H1 (cell line): ENCODE data around the gene SPRR2F. TPM values are rescaled to one million over a fixed set of nuclear protein-coding genes. Genes with fewer than 3 reads are reported as not detected.

Experiments
- CTCF ChIA-PET: fragments of 300-600 bp; sonication (Branson Sonifier 250); formaldehyde crosslinking; loops from one replicate; lab custom pipeline; 2021; ENCODE audit not compliant: partially characterized antibody; lab: Charles Lee
- POLR2A ChIA-PET: fragments of 300-600 bp; sonication (Branson Sonifier 250); formaldehyde crosslinking; loops from one replicate; lab custom pipeline; 2021; ENCODE audit warnings: inconsistent platforms; ENCODE audit not compliant: partially characterized antibody; lab: Charles Lee
- DNase-seq, 2 experiments: peaks; one replicate each; pipeline versions ENCODE4 v3.0.0 to v3.0.0-alpha.2; 2010 to 2022; ENCODE audit warnings: low spot score in 2 of 2, low read depth in 1 of 2, mixed read lengths in 1 of 2
- FAIRE-seq: peaks from 2 replicates; lab custom pipeline; 2011; peaks lifted over from hg19 to GRCh38; lab: Jason Lieb, UNC
- H2AFZ ChIP-seq: 2 replicates; pipeline ENCODE4 v1.8.1; 2012; ENCODE audit warnings: low read length, inconsistent platforms
- H2AK5ac ChIP-seq: 2 replicates; pipeline ENCODE4 v1.6.1; 2013; ENCODE audit warnings: low read depth, low read length
- H2BK120ac ChIP-seq: replicated peaks from 2 replicates; pipeline ENCODE3; 2013; ENCODE audit warnings: low read depth, low read length, inconsistent platforms
- H2BK12ac ChIP-seq: 2 replicates; pipeline ENCODE4 v1.6.1; 2013; ENCODE audit warnings: low read depth, low read length
- H2BK15ac ChIP-seq: 2 replicates; pipeline ENCODE4 v1.6.1; 2013; ENCODE audit warnings: low read length
- H2BK20ac ChIP-seq: 2 replicates; pipeline ENCODE4 v1.6.1; 2013; ENCODE audit warnings: low read length
- H2BK5ac ChIP-seq: 2 replicates; pipeline ENCODE4 v1.6.1; 2013; ENCODE audit warnings: low read depth, low read length
- H3K14ac ChIP-seq: 2 replicates; pipeline ENCODE4 v1.6.1; 2013; ENCODE audit warnings: inconsistent platforms; ENCODE audit not compliant: insufficient read length
- H3K18ac ChIP-seq: 2 replicates; pipeline ENCODE4 v1.6.1; 2013; ENCODE audit warnings: low read length; ENCODE audit errors: extremely low read depth
- H3K23ac ChIP-seq: 2 replicates; pipeline ENCODE4 v1.6.1; 2013; ENCODE audit warnings: inconsistent platforms; ENCODE audit not compliant: insufficient read length
- H3K23me2 ChIP-seq: 2 replicates; pipeline ENCODE4 v1.6.1; 2013; ENCODE audit warnings: low read depth, low read length
- H3K27ac ChIP-seq: 2 replicates; pipeline ENCODE4 v1.6.1; 2011; ENCODE audit warnings: low read depth, low read length, inconsistent platforms
- H3K27me3 ChIP-seq, 4 experiments: replicated peaks in 1 of 4; 1 replicate in 1 of 4; 2 replicates in 3 of 4; pipeline versions ENCODE4 v1.6.1 to v1.8.1; 2011 to 2013; ENCODE audit warnings: low read length in 3 of 4, mild to moderate bottlenecking in 3 of 4, inconsistent platforms in 2 of 4, mixed read lengths in 2 of 4, moderate library complexity in 1 of 4; ENCODE audit not compliant: control insufficient read depth in 3 of 4, insufficient read depth in 3 of 4; ENCODE audit errors: extremely low read depth in 1 of 4
- H3K36me3 ChIP-seq, 4 experiments: 2 replicates each; pipeline versions ENCODE4 v1.6.1 to v1.8.1; 2011 to 2013; ENCODE audit warnings: mild to moderate bottlenecking in 4 of 4, low read length in 3 of 4, moderate library complexity in 2 of 4, control low read depth in 1 of 4, inconsistent platforms in 1 of 4; ENCODE audit not compliant: insufficient read depth in 4 of 4, control insufficient read depth in 2 of 4
- H3K4ac ChIP-seq: replicated peaks from 2 replicates; pipeline ENCODE3; 2013; ENCODE audit warnings: low read length, low read depth, mixed read lengths, inconsistent platforms; ENCODE audit not compliant: insufficient read length
- H3K4me1 ChIP-seq, 4 experiments: replicated peaks in 1 of 4; 1 replicate in 1 of 4; 2 replicates in 3 of 4; pipeline versions ENCODE4 v1.6.1 to v1.8.1; 2011 to 2013; ENCODE audit warnings: low read length in 3 of 4, inconsistent platforms in 2 of 4, mixed read lengths in 1 of 4; ENCODE audit not compliant: insufficient read depth in 4 of 4, control insufficient read depth in 3 of 4
- H3K4me2 ChIP-seq, 2 experiments: 2 replicates each; pipeline versions ENCODE4 v1.6.1 to v1.8.1; 2011 to 2013; ENCODE audit warnings: low read depth in 2 of 2, low read length in 2 of 2, control low read depth in 1 of 2, inconsistent platforms in 1 of 2, mild to moderate bottlenecking in 1 of 2; ENCODE audit not compliant: insufficient read depth in 1 of 2
- H3K4me3 ChIP-seq, 4 experiments: fragments of 200-600, 300-600 bp in 1 of 4; sonication (generic), shearing (Covaris generic), sonication (Bioruptor Twin) in 1 of 4; 2 replicates each; pipeline versions ENCODE4 v1.5.1 to v1.8.1; 2011 to 2016; ENCODE audit warnings: low read length in 4 of 4, low read depth in 3 of 4, control low read depth in 2 of 4, inconsistent platforms in 2 of 4, mild to moderate bottlenecking in 2 of 4, mixed read lengths in 1 of 4, moderate library complexity in 1 of 4; ENCODE audit not compliant: insufficient read depth in 2 of 4; ENCODE audit errors: extremely low read depth in 1 of 4
- H3K56ac ChIP-seq: replicated peaks from 2 replicates; pipeline ENCODE3; 2013; ENCODE audit warnings: low read depth, mild to moderate bottlenecking, mixed read lengths, low read length, inconsistent platforms; ENCODE audit not compliant: insufficient read length
- H3K79me1 ChIP-seq: 2 replicates; pipeline ENCODE4 v1.6.1; 2013; ENCODE audit warnings: low read depth, low read length, control low read depth
- H3K79me2 ChIP-seq, 2 experiments: 2 replicates each; pipeline versions ENCODE4 v1.6.1 to v1.8.1; 2012 to 2013; ENCODE audit warnings: low read length in 2 of 2, mild to moderate bottlenecking in 2 of 2, inconsistent platforms in 1 of 2; ENCODE audit not compliant: insufficient read depth in 2 of 2, control insufficient read depth in 1 of 2
- H3K9ac ChIP-seq, 4 experiments: replicated peaks in 1 of 4; 1 replicate in 1 of 4; 2 replicates in 3 of 4; pipeline versions ENCODE4 v1.6.1 to v1.8.1; 2011 to 2013; ENCODE audit warnings: low read depth in 3 of 4, low read length in 3 of 4, control low read depth in 2 of 4, mild to moderate bottlenecking in 2 of 4, moderate library complexity in 2 of 4, inconsistent platforms in 1 of 4; ENCODE audit errors: extremely low read depth in 1 of 4
- H3K9me3 ChIP-seq, 2 experiments: 2 replicates each; pipeline versions ENCODE4 v1.6.1 to v1.8.1; 2012 to 2013; ENCODE audit warnings: mild to moderate bottlenecking in 2 of 2, moderate library complexity in 2 of 2, control low read depth in 1 of 2, inconsistent platforms in 1 of 2, low read depth in 1 of 2, low read length in 1 of 2, mixed read lengths in 1 of 2; ENCODE audit not compliant: insufficient read depth in 2 of 2
- H4K20me1 ChIP-seq, 2 experiments: replicated peaks in 1 of 2; 2 replicates each; pipeline versions ENCODE3 to v1.8.1; 2011 to 2013; ENCODE audit warnings: inconsistent platforms in 2 of 2, low read length in 2 of 2, mild to moderate bottlenecking in 1 of 2; ENCODE audit not compliant: insufficient read depth in 2 of 2, control insufficient read depth in 1 of 2
- H4K5ac ChIP-seq: 2 replicates; pipeline ENCODE4 v1.6.1; 2013; ENCODE audit warnings: low read length, low read depth, mixed read lengths, inconsistent platforms; ENCODE audit not compliant: insufficient read length
- H4K8ac ChIP-seq: 2 replicates; pipeline ENCODE4 v1.8.0; 2013; ENCODE audit warnings: mild to moderate bottlenecking, moderate library complexity, low read length, inconsistent platforms; ENCODE audit not compliant: insufficient read depth; ENCODE audit errors: extremely low read depth
- H4K91ac ChIP-seq: replicated peaks from 2 replicates; pipeline ENCODE3; 2013; ENCODE audit warnings: low read length, mixed read lengths, inconsistent platforms; ENCODE audit not compliant: insufficient read length
- BACH1 ChIP-seq: IDR thresholded peaks from 2 replicates; pipeline ENCODE4 v1.6.1; 2012; ENCODE audit warnings: low read length, improper control_type of control experiment
- CREB1 ChIP-seq: IDR thresholded peaks from 2 replicates; pipeline ENCODE4 v1.6.1; 2012; ENCODE audit warnings: inconsistent platforms
- MAFK ChIP-seq: IDR thresholded peaks from 2 replicates; pipeline ENCODE4 v1.6.1; 2012; ENCODE audit warnings: low read depth, mild to moderate bottlenecking, improper control_type of control experiment, low read length
- SP2 ChIP-seq: IDR thresholded peaks from 2 replicates; pipeline ENCODE4 v1.6.1; 2012; ENCODE audit warnings: mild to moderate bottlenecking, low read length, inconsistent platforms
- TCF12 ChIP-seq: IDR thresholded peaks from 2 replicates; pipeline ENCODE4 v1.6.1; 2011; ENCODE audit warnings: low read depth, mild to moderate bottlenecking, low read length
- WGBS, 2 experiments: shearing (Covaris generic) in 1 of 2; methylation state at CpG; one replicate each; pipeline versions ENCODE4 v1.1.6 to v1.1.7; 2013 to 2015; ENCODE audit warnings: low lambda C conversion rate in 2 of 2, mixed read lengths in 2 of 2, inconsistent platforms in 1 of 2, low coverage in 1 of 2, missing lambda C conversion rate in 1 of 2; ENCODE audit not compliant: insufficient replicate concordance in 2 of 2, insufficient coverage in 1 of 2, insufficient read length in 1 of 2; ENCODE audit errors: extremely low coverage in 1 of 2, missing lambda C conversion rate in 1 of 2; 5-methylcytosine and 5-hydroxymethylcytosine counted together
- polyA plus RNA-seq, 7 experiments: library from polyadenylated mRNA; depleted of rRNA in 3 of 7; stranded (reverse) in 5 of 7; unstranded in 2 of 7; fragments of >200 nt in 5 of 7; fragments of 200-250 nt in 2 of 7; gene quantifications; 1 replicate in 5 of 7; 2 replicates in 1 of 7; 4 replicates in 1 of 7; pipeline versions ENCODE4 v1.2.1 to v1.2.3, GENCODE V29; 2011 to 2013; ENCODE audit warnings: missing spikeins in 2 of 7, mixed read lengths in 2 of 7
- total RNA-seq: library from RNA; stranded (reverse); fragmentation: NEBNext Ultra II Directional; extraction: Animal tissue kit (Norgen Biotek cat#: 25700); gene quantifications from 2 replicates; pipeline ENCODE4 v1.2.1, GENCODE V29; 2021
- TF ChIP-seq, protein P1 (sequence below): IDR thresholded peaks from 2 replicates; pipeline ENCODE4 v1.6.1; 2012; ENCODE audit warnings: low read length, inconsistent platforms

Gene SPRR2F
- total and polyA plus RNA-seq, 2 of the 8 experiments (the other 6 are each of a cell fraction or from before 2014, with no cell fraction given) = 0.50 to 1.1 TPM

DNA sequence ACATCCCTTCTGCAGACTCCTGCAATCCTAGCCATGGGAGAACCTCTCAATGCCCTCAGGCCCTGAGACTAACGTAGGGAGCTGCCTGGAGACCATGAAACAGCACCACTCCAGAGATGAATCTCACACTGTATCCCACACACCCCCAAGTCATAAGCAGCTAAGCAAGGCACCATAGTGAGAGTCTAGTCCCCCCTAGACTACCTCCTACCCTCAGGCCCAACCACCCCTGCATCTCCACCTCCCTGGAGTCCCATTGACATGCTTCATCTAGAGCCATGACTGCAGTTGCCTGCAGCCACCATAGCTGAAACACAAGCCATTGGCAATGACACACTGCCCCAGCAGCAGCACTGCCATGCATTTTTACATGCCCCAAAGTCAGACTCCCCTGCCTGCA lies 20.0 kb upstream of the SPRR2F start:
- Histone ChIP-seq H2BK12ac (peak overlapping the region; percentile 100), H3K79me2 (no peaks in the 10 kb centered on the region), H4K8ac (no peak overlapping the region), H2BK120ac (peak overlapping the region; percentile 7), H2BK5ac (peak overlapping the region; percentile 89; the same call in 1 of the 2 replicates), H3K27ac (no peak overlapping the region), H3K23me2 (no peaks in the 10 kb centered on the region), H4K91ac (peak overlapping the region; percentile 98), H3K79me1 (no peaks in the 10 kb centered on the region), H3K4me2 (no peak overlapping the region), H4K20me1 (no peaks in the 10 kb centered on the region), H3K4ac (peak overlapping the region; percentile 36), H2BK15ac (0 out of 2 replicates have a peak overlapping the region, but pooled peaks have one; percentile 88), H3K23ac (no peak overlapping the region), H3K9me3 (no peaks in the 10 kb centered on the region), H3K56ac (no peak overlapping the region), H3K4me3 (no peak overlapping the region), H2AK5ac (peak overlapping the region; percentile 97; the same call in 1 of the 2 replicates), H4K5ac (no peak overlapping the region), H3K36me3 (no peaks in the 10 kb centered on the region), H2AFZ (no peak overlapping the region), H3K4me1 (peaks cover 0 to 11% (median 0%) of the 10 kb centered on the region in 4 experiments; a peak in 2 of 7 replicates), H3K9ac (no peak overlapping the region), H3K14ac (no peak overlapping the region), H2BK20ac (peak overlapping the region; percentile 99; the same call in 1 of the 2 replicates), H3K18ac (no peak overlapping the region), H3K27me3 (no peaks in the 10 kb centered on the region)
- TF ChIP-seq, protein P1, sequence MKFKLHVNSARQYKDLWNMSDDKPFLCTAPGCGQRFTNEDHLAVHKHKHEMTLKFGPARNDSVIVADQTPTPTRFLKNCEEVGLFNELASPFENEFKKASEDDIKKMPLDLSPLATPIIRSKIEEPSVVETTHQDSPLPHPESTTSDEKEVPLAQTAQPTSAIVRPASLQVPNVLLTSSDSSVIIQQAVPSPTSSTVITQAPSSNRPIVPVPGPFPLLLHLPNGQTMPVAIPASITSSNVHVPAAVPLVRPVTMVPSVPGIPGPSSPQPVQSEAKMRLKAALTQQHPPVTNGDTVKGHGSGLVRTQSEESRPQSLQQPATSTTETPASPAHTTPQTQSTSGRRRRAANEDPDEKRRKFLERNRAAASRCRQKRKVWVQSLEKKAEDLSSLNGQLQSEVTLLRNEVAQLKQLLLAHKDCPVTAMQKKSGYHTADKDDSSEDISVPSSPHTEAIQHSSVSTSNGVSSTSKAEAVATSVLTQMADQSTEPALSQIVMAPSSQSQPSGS = no peak
- TF ChIP-seq TCF12 = no peak
- no peak for TF ChIP-seq CREB1
- TF ChIP-seq BACH1 = no peak
- no peak for TF ChIP-seq SP2
- TF ChIP-seq MAFK = no peak
- DNase-seq (no peak), FAIRE-seq (no peak)
- 84% methylated on average over 1 of the region's 1 CpG; no CpG with 5 or more reads in 1 of the 2 experiments for WGBS, 2 experiments
- POLR2A ChIA-PET = no interaction called here
- CTCF ChIA-PET = interaction anchor here (1.8 kb wide), 1 partner anchor 50 kb away, joined by 4 read pairs; no protein-coding TSS in a partner anchor
